ENCODE measurements around the gene DCAF10.

DCAF10 gene

GRCh38 chr9:37915911-37916470, 115.4 kb downstream of the DCAF10 start:
- TF ChIP-seq TOX (CRISPR knock-in tag; IDR thresholded peaks at IDR 0.05; ENCODE audit: borderline replicate concordance) (no peak), ZNF8 (CRISPR knock-in tag; IDR thresholded peaks at IDR 0.05) (no peak), SNAI2 (CRISPR knock-in tag; IDR thresholded peaks at IDR 0.05) (no peak), CREB5 (CRISPR knock-in tag; IDR thresholded peaks at IDR 0.05; ENCODE audit: low read depth) (no peak), ARNTL (CRISPR knock-in tag; IDR thresholded peaks at IDR 0.05; ENCODE audit: borderline replicate concordance, low read depth) (no peak), ZNF70 (CRISPR knock-in tag; IDR thresholded peaks at IDR 0.05) (no peak), ZC3H10 (CRISPR knock-in tag; IDR thresholded peaks at IDR 0.05) (no peak), ZFP30 (CRISPR knock-in tag; IDR thresholded peaks at IDR 0.05) (no peak), BACH2 (CRISPR knock-in tag; IDR thresholded peaks at IDR 0.05; ENCODE audit: borderline replicate concordance) (no peak), ZNF565 (CRISPR knock-in tag; conservative IDR thresholded peaks at IDR 0.05; ENCODE audit: low read depth) (no peak), PATZ1 (CRISPR knock-in tag; IDR thresholded peaks at IDR 0.05; ENCODE audit: borderline replicate concordance) (no peak), ISL1 (CRISPR knock-in tag; IDR thresholded peaks at IDR 0.05) (no peak), CSRNP3 (CRISPR knock-in tag; IDR thresholded peaks at IDR 0.05) (no peak), CSDC2 (CRISPR knock-in tag; IDR thresholded peaks at IDR 0.05) (no peak)
- ATAC-seq, result no peak

GRCh38 chr9:37916471-37917312, 116.1 kb downstream of the DCAF10 start:
- ATAC-seq, result no peak
- TF ChIP-seq PPARA (CRISPR knock-in tag; IDR thresholded peaks at IDR 0.05; ENCODE audit: borderline replicate concordance) (no peak), ZFP30 (CRISPR knock-in tag; IDR thresholded peaks at IDR 0.05) (no peak), ARNTL (CRISPR knock-in tag; IDR thresholded peaks at IDR 0.05; ENCODE audit: borderline replicate concordance, low read depth) (no peak), ZFP3 (CRISPR knock-in tag; IDR thresholded peaks at IDR 0.05) (no peak), BACH2 (CRISPR knock-in tag; IDR thresholded peaks at IDR 0.05; ENCODE audit: borderline replicate concordance) (no peak), ZC3H10 (CRISPR knock-in tag; IDR thresholded peaks at IDR 0.05) (no peak), TOX (CRISPR knock-in tag; IDR thresholded peaks at IDR 0.05; ENCODE audit: borderline replicate concordance) (no peak), POU6F1 (CRISPR knock-in tag; IDR thresholded peaks at IDR 0.05; ENCODE audit: borderline replicate concordance, low read depth) (no peak), SNAI2 (CRISPR knock-in tag; IDR thresholded peaks at IDR 0.05) (no peak), TCF4 (CRISPR knock-in tag; IDR thresholded peaks at IDR 0.05; ENCODE audit: borderline replicate concordance) (no peak), CREB5 (CRISPR knock-in tag; IDR thresholded peaks at IDR 0.05; ENCODE audit: low read depth) (no peak), CSDC2 (CRISPR knock-in tag; IDR thresholded peaks at IDR 0.05) (no peak), PATZ1 (CRISPR knock-in tag; IDR thresholded peaks at IDR 0.05; ENCODE audit: borderline replicate concordance) (no peak), ZNF565 (CRISPR knock-in tag; conservative IDR thresholded peaks at IDR 0.05; ENCODE audit: low read depth) (no peak), GLIS3 (CRISPR knock-in tag; IDR thresholded peaks at IDR 0.05) (no peak), OSR1 (CRISPR knock-in tag; IDR thresholded peaks at IDR 0.05) (no peak), TSHZ2 (CRISPR knock-in tag; IDR thresholded peaks at IDR 0.05) (no peak), CSRNP3 (CRISPR knock-in tag; IDR thresholded peaks at IDR 0.05) (no peak), ZNF70 (CRISPR knock-in tag; IDR thresholded peaks at IDR 0.05) (no peak)

Measured in SK-N-SH treated with all-trans-retinoic acid at 6 μM for 48 hours (cell line).